GM12878 (cell line): ENCODE results near the gene OTOS. TPM values are rescaled to one million over a fixed set of nuclear protein-coding genes. Genes with fewer than 3 reads are reported as not detected.

Experiments
- ATAC-seq: fragments of 200-7000 bp; cut with Tn5 transposase; 3 replicates; pipeline ENCODE4 v1.9.1; 2020; ENCODE audit warnings: mild to moderate bottlenecking, moderate library complexity
- BruUV-seq: library from RNA; stranded (reverse); fragments of 400-500 nt; replicated peaks from 2 replicates; lab custom pipeline; 2021; lab: Mats Ljungman, UMichigan
- CTCF ChIA-PET: fragments of 300-600 bp; sonication (Branson Sonifier 250); formaldehyde crosslinking; extraction: SDS; loops from one replicate; lab custom pipeline; 2021; ENCODE audit warnings: inconsistent platforms; lab: Yijun Ruan, JAX
- POLR2A ChIA-PET: fragments of 350-600 bp; formaldehyde crosslinking; extraction: SDS; loops from one replicate; lab custom pipeline; 2021; ENCODE audit warnings: inconsistent platforms; lab: Charles Lee
- RAD21 ChIA-PET: fragments of 300-600 bp; sonication (Branson Sonifier 250); formaldehyde crosslinking; loops from one replicate; lab custom pipeline; 2023; ENCODE audit warnings: antibody characterized with exemption; ENCODE audit not compliant: unreplicated experiment; lab: Charles Lee
- SMC1A ChIA-PET: fragments of 300-600 bp; sonication (Branson Sonifier 250); formaldehyde crosslinking; loops from one replicate; lab custom pipeline; 2023; ENCODE audit not compliant: unreplicated experiment, uncharacterized antibody; lab: Charles Lee
- DNase-seq: peaks from one replicate; pipeline ENCODE4 v3.0.0-alpha.2; 2011; ENCODE audit warnings: low read depth, low spot score
- FAIRE-seq: peaks from 3 replicates; lab custom pipeline; 2011; peaks lifted over from hg19 to GRCh38; lab: Jason Lieb, UNC
- H2AFZ ChIP-seq: 2 replicates; pipeline ENCODE4 v1.6.0; 2011; ENCODE audit warnings: low read depth, low read length, control low read depth; ENCODE audit not compliant: control insufficient read depth
- H3K27ac ChIP-seq: 2 replicates; pipeline ENCODE4 v1.5.1; 2011; ENCODE audit warnings: control low read depth; ENCODE audit not compliant: control insufficient read depth, insufficient read depth
- H3K27me3 ChIP-seq, 2 experiments: replicated peaks in 1 of 2; 2 replicates each; pipeline versions ENCODE4 v1.6.0 to v1.6.1; 2011; ENCODE audit warnings: low read length in 1 of 2; ENCODE audit not compliant: control insufficient read depth in 2 of 2, insufficient read depth in 2 of 2
- H3K36me3 ChIP-seq, 2 experiments: 2 replicates each; pipeline ENCODE4 v1.5.1; 2011; ENCODE audit warnings: low read length in 1 of 2; ENCODE audit not compliant: control insufficient read depth in 2 of 2, insufficient read depth in 2 of 2
- H3K4me1 ChIP-seq: 2 replicates; pipeline ENCODE4 v1.6.1; 2011; ENCODE audit warnings: mild to moderate bottlenecking, low read length, moderate library complexity, mixed read lengths; ENCODE audit not compliant: control insufficient read depth, insufficient read depth
- H3K4me2 ChIP-seq: 2 replicates; pipeline ENCODE4 v1.6.0; 2011; ENCODE audit warnings: control low read depth; ENCODE audit not compliant: control insufficient read depth, insufficient read depth
- H3K4me3 ChIP-seq: fragments of 200-600 bp; sonication (generic); 2 replicates; pipeline ENCODE4 v1.5.1; 2016
- H3K79me2 ChIP-seq: 2 replicates; pipeline ENCODE4 v1.6.0; 2011; ENCODE audit warnings: low read length; ENCODE audit not compliant: control insufficient read depth, insufficient read depth
- H3K9ac ChIP-seq: 2 replicates; pipeline ENCODE4 v1.8.0; 2011; ENCODE audit warnings: low read length, control low read depth, mixed read lengths; ENCODE audit not compliant: control insufficient read depth, insufficient read depth
- H3K9me3 ChIP-seq: replicated peaks from 3 replicates; pipeline ENCODE4 v1.5.1; 2011; ENCODE audit warnings: mild to moderate bottlenecking, low read length; ENCODE audit not compliant: control insufficient read depth, insufficient read depth
- H4K20me1 ChIP-seq: 2 replicates; pipeline ENCODE4 v1.6.0; 2011; ENCODE audit not compliant: control insufficient read depth, insufficient read depth
- CHD1 ChIP-seq: IDR thresholded peaks from 2 replicates; pipeline ENCODE4 v1.6.1; 2012; ENCODE audit warnings: low read depth, low read length, improper control_type of control experiment
- CHD4 ChIP-seq: fragments of 200-600 bp; sonication (generic); IDR thresholded peaks from 2 replicates; pipeline ENCODE4 v1.6.1; 2016; ENCODE audit warnings: mild to moderate bottlenecking
- DPF2 ChIP-seq: fragments of 450-650 bp; IDR thresholded peaks from 2 replicates; pipeline ENCODE4 v1.6.1; 2017; ENCODE audit warnings: mild to moderate bottlenecking
- MEF2A ChIP-seq: IDR thresholded peaks from 2 replicates; pipeline ENCODE4 v1.6.1; 2011; ENCODE audit warnings: low read depth, mild to moderate bottlenecking, low read length, moderate library complexity; ENCODE audit not compliant: insufficient read depth
- MTA2 ChIP-seq: fragments of 450-650 bp; IDR thresholded peaks from 2 replicates; pipeline ENCODE4 v1.6.1; 2016; ENCODE audit warnings: low read depth, mild to moderate bottlenecking, moderate library complexity
- MXI1 ChIP-seq: fragments of 150-350 bp; IDR thresholded peaks from 2 replicates; pipeline ENCODE4 v1.6.1; 2011; ENCODE audit warnings: low read depth, mild to moderate bottlenecking, inconsistent platforms, low read length, improper control_type of control experiment
- NFXL1 ChIP-seq: fragments of 450-650 bp; IDR thresholded peaks from 2 replicates; pipeline ENCODE4 v1.6.1; 2017; ENCODE audit warnings: antibody characterized with exemption, mild to moderate bottlenecking, borderline replicate concordance
- NFYB ChIP-seq: IDR thresholded peaks from 2 replicates; pipeline ENCODE4 v1.6.1; 2011; ENCODE audit warnings: low read depth, mild to moderate bottlenecking, low read length, improper control_type of control experiment, moderate library complexity; ENCODE audit not compliant: insufficient read depth
- SMAD5 ChIP-seq: IDR thresholded peaks from 2 replicates; pipeline ENCODE4 v1.6.1; 2016; ENCODE audit warnings: antibody characterized with exemption, low read depth
- ZNF622 ChIP-seq: fragments of 450-650 bp; IDR thresholded peaks from 2 replicates; pipeline ENCODE4 v1.6.1; 2017; ENCODE audit warnings: mild to moderate bottlenecking, inconsistent platforms
- WGBS: methylation state at CpG from one replicate; pipeline ENCODE4 v1.1.6; 2016; ENCODE audit warnings: low lambda C conversion rate; ENCODE audit not compliant: insufficient replicate concordance, insufficient coverage; ENCODE audit errors: missing lambda C conversion rate; 5-methylcytosine and 5-hydroxymethylcytosine counted together
- in situ Hi-C: fragments of 300-500 bp; cut with MboI; formaldehyde crosslinking; loops from 9 replicates; pipeline ENCODE4 v1.14.3; 2018; ENCODE audit warnings: mixed read lengths
- intact Hi-C: fragments of 100-400 bp; cut with micrococcal nuclease; formaldehyde crosslinking; loops from one replicate; pipeline ENCODE4 v1.14.2; 2022; ENCODE audit not compliant: unreplicated experiment
- polyA plus RNA-seq, 11 experiments: library from polyadenylated mRNA; depleted of rRNA in 4 of 11; unstranded in 6 of 11; stranded (reverse) in 5 of 11; fragments of >200 nt; fragmentation: Nextera tagmentation in 4 of 11; fragmentation: Illumina TruSeq in 1 of 11; extraction: Ambion mirVana in 4 of 11; extraction: Trizol in 1 of 11; gene quantifications; 1 replicate in 1 of 11; 2 replicates in 10 of 11; pipeline versions ENCODE4 v1.2.1 to v1.2.3, GENCODE V29; 2011 to 2016; ENCODE audit warnings: inconsistent platforms in 2 of 11, missing spikeins in 2 of 11, low read depth in 1 of 11
- total RNA-seq, 4 experiments: library from RNA; depleted of rRNA in 3 of 4; stranded (reverse); fragments of >200 nt in 3 of 4; fragmentation: Illumina TruSeq in 1 of 4; extraction: Trizol in 1 of 4; gene quantifications; 2 replicates each; pipeline versions ENCODE4 v1.2.1 to v1.2.3, GENCODE V29; 2013 to 2021
- TF ChIP-seq, protein P1 (sequence below): fragments of 450-650 bp; IDR thresholded peaks from 2 replicates; pipeline ENCODE4 v1.6.1; 2014; ENCODE audit warnings: mild to moderate bottlenecking
- TF ChIP-seq, protein P2 (sequence below): IDR thresholded peaks from 2 replicates; pipeline ENCODE4 v1.6.1; 2012; ENCODE audit warnings: low read depth, low read length, improper control_type of control experiment
- TF ChIP-seq, protein P3 (sequence below): IDR thresholded peaks from 2 replicates; pipeline ENCODE4 v1.6.1; 2012; ENCODE audit warnings: mild to moderate bottlenecking, low read depth, low read length
- TF ChIP-seq, protein P4 (sequence below): fragments of 450-650 bp; IDR thresholded peaks from 2 replicates; pipeline ENCODE4 v1.6.1; 2016; ENCODE audit warnings: mild to moderate bottlenecking, moderate library complexity, borderline replicate concordance

The OTOS gene
- total and polyA plus RNA-seq, 10 of the 15 experiments (the other 5 are each of a cell fraction or from before 2014, with no cell fraction given), result not detected

DNA sequence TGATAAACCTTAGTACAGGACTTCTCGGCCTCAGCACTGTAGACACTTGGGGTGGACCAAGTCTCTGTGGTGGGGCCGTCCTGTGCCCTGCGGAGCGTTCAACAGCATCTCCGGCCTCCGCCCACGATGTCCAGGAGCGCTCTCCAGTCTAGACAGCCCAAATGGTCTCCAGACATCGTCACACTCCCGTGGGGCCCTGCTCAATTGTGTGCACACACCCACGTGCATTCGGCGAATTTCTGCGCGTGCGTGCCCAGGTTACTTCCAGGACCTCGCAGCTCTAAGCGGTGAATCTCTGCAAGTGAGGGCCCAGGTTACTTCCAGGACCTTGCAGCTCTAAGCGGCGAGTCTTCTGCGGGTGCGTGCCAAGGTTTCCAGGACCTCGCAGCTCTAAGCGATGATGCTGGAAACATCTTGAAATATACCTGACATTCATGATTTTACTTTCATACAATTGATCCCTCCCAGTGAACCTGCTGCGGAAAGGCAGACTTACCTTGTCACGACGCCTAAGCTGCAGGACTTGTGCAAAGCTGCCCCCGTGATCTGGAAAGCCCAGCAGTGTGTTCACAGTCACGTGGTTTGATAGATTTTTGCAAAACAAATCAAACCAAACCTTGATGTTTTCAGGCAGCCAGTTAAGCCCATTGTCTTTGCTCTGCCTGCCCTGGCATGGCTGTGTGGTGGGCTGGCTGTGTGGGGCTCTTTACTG lies 16.1 kb upstream of the OTOS start:
- Histone ChIP-seq H3K4me1 (no peaks in the 10 kb centered on the region), H3K9ac (no peak overlapping the region), H4K20me1 (no peaks in the 10 kb centered on the region), H3K79me2 (no peaks in the 10 kb centered on the region), H3K4me3 (no peak overlapping the region), H3K27me3 (no peaks in the 10 kb centered on the region), H3K4me2 (no peak overlapping the region), H3K27ac (no peak overlapping the region), H3K36me3 (no peaks in the 10 kb centered on the region), H2AFZ (no peak overlapping the region), H3K9me3 (no peaks in the 10 kb centered on the region)
- no peak for DNase-seq
- 61% methylated on average over 23 of the region's 29 CpGs for WGBS
- no peak for FAIRE-seq
- in situ Hi-C loops, result no loop called here
- RAD21 ChIA-PET, result no interaction called here
- ATAC-seq, result no peak
- CTCF ChIA-PET, result no interaction called here
- POLR2A ChIA-PET, result no interaction called here
- SMC1A ChIA-PET, result no interaction called here
- BruUV-seq, result no TSS peak
- intact Hi-C loops, result no loop called here
- TF ChIP-seq, protein P1, sequence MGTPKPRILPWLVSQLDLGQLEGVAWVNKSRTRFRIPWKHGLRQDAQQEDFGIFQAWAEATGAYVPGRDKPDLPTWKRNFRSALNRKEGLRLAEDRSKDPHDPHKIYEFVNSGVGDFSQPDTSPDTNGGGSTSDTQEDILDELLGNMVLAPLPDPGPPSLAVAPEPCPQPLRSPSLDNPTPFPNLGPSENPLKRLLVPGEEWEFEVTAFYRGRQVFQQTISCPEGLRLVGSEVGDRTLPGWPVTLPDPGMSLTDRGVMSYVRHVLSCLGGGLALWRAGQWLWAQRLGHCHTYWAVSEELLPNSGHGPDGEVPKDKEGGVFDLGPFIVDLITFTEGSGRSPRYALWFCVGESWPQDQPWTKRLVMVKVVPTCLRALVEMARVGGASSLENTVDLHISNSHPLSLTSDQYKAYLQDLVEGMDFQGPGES, result no peak
- TF ChIP-seq NFYB, result no peak
- no peak for TF ChIP-seq DPF2
- TF ChIP-seq CHD4, result no peak
- TF ChIP-seq, protein P2, sequence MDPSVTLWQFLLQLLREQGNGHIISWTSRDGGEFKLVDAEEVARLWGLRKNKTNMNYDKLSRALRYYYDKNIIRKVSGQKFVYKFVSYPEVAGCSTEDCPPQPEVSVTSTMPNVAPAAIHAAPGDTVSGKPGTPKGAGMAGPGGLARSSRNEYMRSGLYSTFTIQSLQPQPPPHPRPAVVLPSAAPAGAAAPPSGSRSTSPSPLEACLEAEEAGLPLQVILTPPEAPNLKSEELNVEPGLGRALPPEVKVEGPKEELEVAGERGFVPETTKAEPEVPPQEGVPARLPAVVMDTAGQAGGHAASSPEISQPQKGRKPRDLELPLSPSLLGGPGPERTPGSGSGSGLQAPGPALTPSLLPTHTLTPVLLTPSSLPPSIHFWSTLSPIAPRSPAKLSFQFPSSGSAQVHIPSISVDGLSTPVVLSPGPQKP, result no peak
- TF ChIP-seq, protein P3, sequence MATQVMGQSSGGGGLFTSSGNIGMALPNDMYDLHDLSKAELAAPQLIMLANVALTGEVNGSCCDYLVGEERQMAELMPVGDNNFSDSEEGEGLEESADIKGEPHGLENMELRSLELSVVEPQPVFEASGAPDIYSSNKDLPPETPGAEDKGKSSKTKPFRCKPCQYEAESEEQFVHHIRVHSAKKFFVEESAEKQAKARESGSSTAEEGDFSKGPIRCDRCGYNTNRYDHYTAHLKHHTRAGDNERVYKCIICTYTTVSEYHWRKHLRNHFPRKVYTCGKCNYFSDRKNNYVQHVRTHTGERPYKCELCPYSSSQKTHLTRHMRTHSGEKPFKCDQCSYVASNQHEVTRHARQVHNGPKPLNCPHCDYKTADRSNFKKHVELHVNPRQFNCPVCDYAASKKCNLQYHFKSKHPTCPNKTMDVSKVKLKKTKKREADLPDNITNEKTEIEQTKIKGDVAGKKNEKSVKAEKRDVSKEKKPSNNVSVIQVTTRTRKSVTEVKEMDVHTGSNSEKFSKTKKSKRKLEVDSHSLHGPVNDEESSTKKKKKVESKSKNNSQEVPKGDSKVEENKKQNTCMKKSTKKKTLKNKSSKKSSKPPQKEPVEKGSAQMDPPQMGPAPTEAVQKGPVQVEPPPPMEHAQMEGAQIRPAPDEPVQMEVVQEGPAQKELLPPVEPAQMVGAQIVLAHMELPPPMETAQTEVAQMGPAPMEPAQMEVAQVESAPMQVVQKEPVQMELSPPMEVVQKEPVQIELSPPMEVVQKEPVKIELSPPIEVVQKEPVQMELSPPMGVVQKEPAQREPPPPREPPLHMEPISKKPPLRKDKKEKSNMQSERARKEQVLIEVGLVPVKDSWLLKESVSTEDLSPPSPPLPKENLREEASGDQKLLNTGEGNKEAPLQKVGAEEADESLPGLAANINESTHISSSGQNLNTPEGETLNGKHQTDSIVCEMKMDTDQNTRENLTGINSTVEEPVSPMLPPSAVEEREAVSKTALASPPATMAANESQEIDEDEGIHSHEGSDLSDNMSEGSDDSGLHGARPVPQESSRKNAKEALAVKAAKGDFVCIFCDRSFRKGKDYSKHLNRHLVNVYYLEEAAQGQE, result no peak
- TF ChIP-seq ZNF622, result no peak
- no peak for TF ChIP-seq MEF2A
- TF ChIP-seq NFXL1, result no peak
- no peak for TF ChIP-seq CHD1
- no peak for TF ChIP-seq SMAD5
- TF ChIP-seq, protein P4, sequence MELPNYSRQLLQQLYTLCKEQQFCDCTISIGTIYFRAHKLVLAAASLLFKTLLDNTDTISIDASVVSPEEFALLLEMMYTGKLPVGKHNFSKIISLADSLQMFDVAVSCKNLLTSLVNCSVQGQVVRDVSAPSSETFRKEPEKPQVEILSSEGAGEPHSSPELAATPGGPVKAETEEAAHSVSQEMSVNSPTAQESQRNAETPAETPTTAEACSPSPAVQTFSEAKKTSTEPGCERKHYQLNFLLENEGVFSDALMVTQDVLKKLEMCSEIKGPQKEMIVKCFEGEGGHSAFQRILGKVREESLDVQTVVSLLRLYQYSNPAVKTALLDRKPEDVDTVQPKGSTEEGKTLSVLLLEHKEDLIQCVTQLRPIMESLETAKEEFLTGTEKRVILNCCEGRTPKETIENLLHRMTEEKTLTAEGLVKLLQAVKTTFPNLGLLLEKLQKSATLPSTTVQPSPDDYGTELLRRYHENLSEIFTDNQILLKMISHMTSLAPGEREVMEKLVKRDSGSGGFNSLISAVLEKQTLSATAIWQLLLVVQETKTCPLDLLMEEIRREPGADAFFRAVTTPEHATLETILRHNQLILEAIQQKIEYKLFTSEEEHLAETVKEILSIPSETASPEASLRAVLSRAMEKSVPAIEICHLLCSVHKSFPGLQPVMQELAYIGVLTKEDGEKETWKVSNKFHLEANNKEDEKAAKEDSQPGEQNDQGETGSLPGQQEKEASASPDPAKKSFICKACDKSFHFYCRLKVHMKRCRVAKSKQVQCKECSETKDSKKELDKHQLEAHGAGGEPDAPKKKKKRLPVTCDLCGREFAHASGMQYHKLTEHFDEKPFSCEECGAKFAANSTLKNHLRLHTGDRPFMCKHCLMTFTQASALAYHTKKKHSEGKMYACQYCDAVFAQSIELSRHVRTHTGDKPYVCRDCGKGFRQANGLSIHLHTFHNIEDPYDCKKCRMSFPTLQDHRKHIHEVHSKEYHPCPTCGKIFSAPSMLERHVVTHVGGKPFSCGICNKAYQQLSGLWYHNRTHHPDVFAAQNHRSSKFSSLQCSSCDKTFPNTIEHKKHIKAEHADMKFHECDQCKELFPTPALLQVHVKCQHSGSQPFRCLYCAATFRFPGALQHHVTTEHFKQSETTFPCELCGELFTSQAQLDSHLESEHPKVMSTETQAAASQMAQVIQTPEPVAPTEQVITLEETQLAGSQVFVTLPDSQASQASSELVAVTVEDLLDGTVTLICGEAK, result no peak
- TF ChIP-seq MTA2, result no peak
- no peak for TF ChIP-seq MXI1
